HG02678 (cell line): ENCODE results near the gene TPM4.

Experiments
- ATAC-seq: cut with Tn5 transposase; IDR thresholded peaks from one replicate; pipeline ENCODE4 v1.9.1; 2021; ENCODE audit warnings: mild to moderate bottlenecking, moderate library complexity; ENCODE audit not compliant: unreplicated experiment

Gene TPM4

GRCh38 chr19:16121967-16122366, 45.7 kb downstream of the TPM4 start:
- no peak for ATAC-seq

DNA sequence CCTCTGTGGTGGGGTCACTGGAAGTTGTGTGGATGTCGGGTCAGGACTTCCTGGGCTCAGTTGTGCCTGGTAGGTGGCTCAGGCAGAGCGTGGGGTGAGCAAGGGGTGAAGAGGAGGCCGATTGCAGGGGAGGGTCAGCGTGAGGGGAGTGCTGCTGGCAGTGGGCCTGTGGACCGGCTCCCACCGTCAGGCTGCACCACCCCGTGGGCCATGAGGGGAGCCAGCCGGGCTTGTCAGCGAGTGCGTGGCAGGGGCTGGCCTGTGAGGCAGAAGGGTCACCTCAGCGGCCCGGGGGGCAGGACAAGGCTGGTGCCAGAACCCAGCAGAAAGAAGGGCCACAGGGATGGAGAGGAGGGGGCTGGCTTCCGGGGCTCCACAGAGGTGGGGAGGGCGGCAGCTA, 48.7 kb downstream of the TPM4 start:
- no peak for ATAC-seq

DNA sequence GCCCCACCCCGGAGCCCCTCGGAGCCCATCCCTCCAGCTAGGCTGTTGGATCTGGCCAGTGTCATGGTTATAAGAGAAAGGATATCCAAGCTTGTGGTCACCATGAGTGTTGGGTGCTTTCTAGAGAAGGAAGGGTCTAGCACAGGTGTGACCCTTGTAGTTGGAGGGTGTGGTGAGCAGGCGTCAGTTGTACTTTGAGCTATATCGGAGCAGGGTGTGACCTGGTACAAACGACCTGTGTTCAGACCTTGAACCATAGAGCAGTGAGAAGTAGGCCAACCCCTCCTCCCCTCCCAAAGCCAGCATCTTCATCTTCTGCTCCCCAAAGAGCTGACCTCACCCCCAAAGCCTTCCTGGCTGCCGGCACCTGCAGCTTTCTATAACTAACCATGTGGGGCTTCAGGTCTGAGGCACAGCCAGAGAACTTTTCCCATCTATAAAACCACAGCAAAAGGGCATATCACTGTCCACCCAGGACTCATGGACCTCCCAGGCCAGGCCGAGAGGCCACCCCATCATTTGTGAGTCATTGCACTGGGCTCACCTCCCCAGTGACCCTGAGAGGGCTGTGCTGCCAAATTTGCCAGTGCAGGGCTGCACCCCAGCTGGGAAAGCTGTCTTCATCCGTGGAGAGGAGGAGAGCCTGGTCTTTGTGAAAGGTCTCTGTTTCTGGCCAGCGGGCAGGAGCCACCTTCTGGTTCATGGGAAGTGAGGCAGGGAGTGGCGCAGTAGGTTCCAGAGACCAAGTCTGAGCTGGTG, 49.6 kb downstream of the TPM4 start:
- ATAC-seq: no peak

DNA sequence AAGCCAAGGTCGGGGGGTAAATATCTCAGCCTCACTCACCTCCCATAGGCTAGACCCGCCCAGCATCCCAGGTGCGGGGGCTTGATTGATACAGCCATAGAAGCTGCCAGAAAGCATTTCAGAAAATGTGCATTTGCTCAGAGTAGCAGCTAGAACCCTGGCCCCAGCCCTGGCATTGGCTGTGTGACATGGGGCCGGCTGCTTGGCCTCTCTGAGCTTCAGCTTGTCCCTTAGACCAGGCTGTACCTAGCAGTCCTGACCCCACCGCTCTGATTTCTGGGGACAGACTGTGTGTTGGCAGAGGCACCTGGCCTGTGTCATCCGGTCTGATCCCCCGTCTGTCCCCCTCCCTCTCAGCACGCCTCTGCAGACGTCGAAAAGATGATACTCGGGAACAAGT, 50.8 kb downstream of the TPM4 start:
- no peak for ATAC-seq

GRCh38 chr19:16127776-16128371, 51.6 kb downstream of the TPM4 start:
- ATAC-seq: no peak

GRCh38 chr19:16131648-16132047, 55.4 kb downstream of the TPM4 start:
- no peak for ATAC-seq

DNA sequence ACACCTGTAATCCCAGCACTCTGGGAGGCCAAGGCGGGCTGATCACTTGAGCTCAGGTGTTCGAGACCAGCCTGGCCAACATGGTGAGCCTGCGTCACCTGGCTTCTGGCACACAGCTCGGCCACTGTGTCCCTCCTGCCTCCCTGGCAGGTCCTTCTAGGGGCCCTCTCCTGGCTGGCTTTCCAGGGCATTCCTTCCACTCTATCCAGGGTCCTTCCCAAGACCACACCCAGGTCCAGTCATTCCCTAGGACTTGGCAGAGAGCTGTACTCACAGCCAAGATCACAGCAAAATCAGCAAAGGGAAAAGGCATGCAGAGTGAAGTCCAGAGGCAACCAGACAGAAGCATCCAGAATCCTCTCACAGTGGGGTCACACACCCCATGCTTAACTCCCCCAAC, 57.5 kb downstream of the TPM4 start:
- no peak for ATAC-seq

- no peak for ATAC-seq
Observed at GRCh38 chr19:16134510-16134909, 58.2 kb downstream of the TPM4 start.

DNA sequence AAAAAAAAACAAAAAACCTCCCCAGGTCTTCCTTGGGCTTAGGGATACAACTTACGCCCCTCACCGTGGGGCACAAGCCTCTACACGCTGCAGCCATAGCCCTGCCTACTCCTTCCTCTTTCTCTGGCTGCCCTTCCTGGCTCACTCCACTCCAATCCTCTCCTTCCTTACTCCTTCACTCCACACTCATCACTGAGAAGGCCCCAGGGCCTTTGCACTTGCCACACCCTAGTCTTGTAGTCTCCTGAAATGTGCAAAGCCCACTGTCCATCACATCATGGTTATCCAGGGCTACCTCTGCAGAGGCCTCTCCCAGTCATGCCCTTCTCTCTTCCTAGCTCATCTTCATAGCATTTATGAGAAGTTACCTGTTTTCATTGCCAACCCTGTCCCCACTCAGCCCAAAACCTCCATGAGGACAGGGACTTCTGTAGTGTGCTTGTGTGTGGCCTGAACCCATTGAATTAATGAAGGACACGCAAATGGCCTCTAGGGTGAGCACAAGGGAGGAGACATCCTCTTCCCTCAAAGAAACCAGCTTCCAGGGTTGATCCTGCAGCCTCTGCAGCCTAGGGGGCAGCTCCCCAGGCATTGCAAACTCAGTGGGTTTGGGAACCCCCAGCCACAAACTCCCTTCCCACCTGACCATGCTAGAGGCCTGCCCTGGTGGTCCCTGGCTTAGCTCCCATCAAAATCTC, 59.3 kb downstream of the TPM4 start:
- ATAC-seq: no peak

DNA sequence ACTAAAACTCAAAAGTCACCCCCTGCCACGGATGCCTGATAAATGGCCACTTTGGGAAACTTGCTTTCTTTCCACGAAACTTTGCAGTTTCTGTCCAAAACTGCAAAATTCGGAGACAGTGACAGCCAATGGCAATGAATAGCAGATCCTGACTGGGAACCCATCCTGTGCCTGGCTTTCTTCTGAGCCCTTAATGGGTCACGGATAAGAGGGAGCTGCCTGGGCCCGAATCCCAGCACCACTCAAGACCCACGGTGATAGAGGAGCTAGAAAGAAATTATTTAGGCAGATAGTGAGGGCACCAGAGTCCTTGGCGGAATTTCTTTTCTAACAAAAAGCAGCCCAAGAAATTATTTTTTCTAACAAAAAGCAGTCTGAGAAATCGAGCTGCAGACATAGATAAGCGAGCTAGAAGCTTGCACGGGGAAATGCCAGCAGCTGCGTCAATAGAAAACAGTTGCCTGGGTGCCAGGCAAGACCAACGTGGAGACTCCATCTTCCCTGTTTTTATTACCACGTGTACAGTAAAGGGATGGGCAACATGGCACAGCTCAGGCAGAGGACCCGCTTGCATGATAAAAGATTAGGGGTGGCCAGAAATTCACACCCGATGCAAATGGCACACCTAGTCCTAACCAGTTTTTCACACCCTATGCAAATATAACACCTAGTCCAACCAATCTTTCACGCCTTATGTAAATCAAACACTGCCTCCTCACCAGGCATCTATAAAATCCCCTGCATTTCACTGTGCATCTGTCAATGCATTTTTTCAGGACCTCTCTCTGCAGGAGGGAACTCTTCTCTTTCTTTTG, 60.1 kb downstream of the TPM4 start:
- no peak for ATAC-seq

DNA sequence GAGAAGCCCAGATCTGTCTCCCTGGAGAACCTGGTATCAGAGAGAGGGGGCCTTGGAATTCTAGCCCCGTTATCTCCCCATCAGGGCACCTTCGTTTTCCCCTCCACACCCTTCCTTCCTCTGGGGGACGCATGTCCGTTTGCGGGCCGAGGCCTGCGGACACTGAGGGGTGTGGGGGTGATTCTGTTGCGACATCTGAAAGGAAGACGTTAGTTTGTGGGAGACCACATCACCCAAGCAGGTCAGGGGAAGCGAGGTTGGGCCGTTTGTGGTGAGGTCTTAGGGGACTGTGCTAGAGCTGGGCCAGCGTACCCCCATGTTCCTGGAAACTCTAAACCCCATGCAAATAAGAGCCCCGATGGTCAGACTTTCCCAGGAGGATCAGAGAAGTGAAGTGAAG, 63.5 kb downstream of the TPM4 start:
- ATAC-seq: peak; percentile 30

DNA sequence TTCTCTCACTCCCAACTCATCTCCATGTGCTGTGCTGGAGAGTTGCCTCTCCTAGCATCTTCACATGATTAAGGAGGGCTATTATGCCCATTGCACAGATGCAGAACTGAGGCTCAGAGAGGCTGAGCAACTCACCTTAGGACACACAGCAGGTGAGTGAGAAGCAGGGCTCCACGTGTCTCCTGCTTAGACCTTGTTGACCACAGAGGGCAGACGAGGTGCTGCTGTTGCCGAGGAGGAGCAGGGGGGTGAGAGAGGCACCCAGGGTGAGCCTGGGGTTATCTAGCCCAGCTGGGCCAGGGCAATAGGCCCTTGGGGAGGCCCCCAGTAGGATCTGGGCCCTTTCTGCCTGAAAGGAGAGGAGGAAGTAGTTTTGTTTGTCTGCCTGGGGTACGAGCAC, 64.7 kb downstream of the TPM4 start:
- peak; percentile 47 for ATAC-seq

GRCh38 chr19:16142032-16142580, 65.8 kb downstream of the TPM4 start:
- ATAC-seq: no peak

DNA sequence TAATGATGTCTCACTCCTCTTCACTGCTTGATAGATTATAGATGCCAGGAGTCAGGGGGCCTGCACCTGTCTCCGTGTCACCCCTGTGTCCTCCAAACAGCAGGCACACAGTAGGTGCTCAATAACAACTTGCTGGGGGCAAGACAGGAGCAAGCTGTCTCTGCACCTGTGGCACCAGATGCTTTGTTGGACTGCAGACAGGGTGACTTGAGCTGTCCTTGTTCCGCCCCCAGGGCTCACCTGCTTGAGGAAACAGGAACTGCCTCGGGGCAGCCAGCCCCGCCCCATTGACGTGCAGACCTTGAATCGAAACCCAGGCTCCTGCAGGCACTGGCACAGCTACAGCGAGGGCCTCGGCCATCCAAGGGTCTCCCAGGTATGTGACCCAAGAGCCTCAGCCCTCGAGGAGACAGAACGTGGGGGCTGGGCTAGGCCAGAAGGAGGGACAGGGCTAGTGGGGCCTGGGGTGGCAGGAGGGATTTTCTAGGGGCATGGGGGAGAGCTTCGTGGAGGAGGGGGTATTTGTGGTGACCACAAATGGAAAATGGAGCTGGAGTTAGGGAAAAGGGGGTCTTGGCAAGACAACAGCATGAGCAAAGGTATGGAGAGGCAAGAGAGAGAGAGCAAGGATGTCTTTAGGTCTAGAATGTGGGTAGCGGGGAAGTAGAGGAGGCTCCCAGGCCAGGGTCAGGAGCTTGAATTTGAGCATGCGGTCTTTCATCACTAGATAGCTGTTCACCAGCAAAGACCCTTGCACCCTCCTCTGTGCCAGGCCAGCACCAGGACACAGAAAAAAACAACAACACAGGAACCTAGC, 67.3 kb downstream of the TPM4 start, which contains the start of gene HSH2D:
HSH2D (plus strand) TSS at position 287 of the 817 bp plus-strand sequence. CDS start 5,066 bp downstream, outside the sequence.
- peak; percentile 63 for ATAC-seq

DNA sequence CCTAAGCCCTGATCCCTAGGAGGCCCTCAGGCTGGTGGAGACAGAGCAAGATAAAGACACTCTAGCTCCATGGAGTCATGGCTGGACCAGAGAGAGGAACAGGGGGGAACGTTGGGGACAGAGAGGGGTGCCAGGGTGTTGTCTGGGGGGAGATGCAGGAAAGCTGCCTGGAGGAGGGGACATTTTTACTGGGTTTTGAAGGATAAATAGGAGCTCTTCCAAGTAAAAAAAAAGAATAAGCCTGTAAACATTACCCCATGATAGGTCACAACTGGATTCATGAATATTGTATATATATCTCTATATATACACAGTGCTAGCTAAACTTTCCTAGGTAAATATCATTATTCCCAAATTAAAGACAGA, 67.9 kb downstream of the TPM4 start:
- no peak for ATAC-seq

GRCh38 chr19:16146112-16146511, 69.8 kb downstream of the TPM4 start:
- ATAC-seq: no peak

DNA sequence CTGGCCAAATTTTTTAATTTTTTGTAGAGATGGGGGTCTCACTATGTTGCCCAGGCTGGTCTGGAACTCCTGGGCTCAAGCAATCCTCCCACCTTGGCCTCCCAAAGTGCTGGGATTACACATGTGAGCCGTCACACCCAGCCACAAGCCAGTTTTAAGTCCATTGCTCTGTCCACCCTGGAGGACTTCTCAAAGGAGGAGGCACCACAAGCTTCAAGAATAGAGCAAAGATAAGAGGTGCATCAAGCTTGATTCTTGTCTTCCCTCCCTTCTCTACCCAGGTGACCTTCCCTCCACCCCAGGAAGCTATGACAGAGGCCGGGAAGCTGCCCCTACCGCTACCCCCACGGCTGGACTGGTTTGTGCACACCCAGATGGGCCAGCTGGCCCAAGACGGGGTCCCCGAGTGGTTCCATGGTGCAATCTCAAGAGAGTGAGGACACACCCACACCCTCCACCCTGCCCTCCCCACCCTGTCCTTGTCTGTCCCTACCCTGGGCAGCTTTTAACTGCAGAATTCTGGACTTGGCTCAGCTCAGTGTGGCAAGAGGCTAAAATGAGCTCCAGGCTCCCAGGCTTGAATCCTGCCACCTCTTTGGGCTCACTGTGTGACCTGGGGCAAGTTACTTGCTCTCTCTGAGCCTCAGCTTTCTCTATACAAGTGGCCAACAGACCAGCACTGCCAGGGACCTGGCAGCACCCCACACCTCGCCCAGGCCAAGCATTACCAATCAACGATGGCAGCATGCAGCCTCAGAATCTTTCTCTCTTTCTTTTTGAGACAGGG, 72.3 kb downstream of the TPM4 start:
- ATAC-seq: no peak
